ENCODE results near the gene ZBTB7A.

DNA sequence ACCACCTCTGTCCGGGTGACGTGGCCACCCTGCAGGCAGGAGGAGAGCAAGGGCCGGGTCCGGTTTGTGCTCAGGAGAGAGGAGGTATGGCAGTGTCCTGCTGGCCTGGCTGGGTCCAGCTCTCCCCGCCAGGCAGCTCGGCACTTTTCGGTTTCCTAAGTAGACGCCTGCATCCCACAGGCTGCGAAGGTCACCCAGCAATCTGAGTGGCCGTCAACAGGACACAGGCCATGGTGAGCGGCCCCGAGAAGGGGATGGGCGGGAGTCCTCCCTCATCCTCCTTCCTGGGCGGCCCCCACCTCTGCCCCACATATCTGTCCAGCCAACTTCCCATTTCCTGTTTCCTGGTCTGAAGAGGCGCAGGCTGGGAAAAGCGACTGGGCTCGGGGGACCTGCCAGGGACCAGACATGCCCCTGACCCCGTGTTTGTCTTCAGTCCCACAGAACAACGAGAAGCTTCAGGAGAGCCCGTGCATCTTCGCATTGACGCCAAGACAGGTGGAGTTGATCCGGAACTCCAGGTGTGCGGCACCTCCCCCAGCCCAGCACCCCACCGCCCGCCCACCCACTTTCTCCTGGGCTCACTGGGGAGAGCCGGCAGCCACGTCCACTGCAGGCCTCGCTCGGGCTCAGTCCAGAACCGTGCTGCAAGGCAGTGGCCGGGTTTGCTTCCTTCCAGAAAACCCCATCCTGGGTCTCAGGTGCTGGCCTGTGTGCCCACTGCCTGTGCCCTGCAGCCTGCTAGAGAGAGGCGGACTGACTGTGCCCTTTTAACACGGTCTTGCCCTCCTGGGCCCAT lies 42.9 kb downstream of the ZBTB7A start:
- no peak for TF ChIP-seq POLR2AphosphoS5 (IDR thresholded peaks at IDR 0.05)
- TF ChIP-seq, protein P1, sequence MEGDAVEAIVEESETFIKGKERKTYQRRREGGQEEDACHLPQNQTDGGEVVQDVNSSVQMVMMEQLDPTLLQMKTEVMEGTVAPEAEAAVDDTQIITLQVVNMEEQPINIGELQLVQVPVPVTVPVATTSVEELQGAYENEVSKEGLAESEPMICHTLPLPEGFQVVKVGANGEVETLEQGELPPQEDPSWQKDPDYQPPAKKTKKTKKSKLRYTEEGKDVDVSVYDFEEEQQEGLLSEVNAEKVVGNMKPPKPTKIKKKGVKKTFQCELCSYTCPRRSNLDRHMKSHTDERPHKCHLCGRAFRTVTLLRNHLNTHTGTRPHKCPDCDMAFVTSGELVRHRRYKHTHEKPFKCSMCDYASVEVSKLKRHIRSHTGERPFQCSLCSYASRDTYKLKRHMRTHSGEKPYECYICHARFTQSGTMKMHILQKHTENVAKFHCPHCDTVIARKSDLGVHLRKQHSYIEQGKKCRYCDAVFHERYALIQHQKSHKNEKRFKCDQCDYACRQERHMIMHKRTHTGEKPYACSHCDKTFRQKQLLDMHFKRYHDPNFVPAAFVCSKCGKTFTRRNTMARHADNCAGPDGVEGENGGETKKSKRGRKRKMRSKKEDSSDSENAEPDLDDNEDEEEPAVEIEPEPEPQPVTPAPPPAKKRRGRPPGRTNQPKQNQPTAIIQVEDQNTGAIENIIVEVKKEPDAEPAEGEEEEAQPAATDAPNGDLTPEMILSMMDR (IDR thresholded peaks at IDR 0.05): no peak

All from esophagus muscularis mucosa (tissue), 3 donors.